Fibroblast of lung (primary cell): ENCODE measurements around the gene NOX3. TPM values are rescaled to one million over a fixed set of nuclear protein-coding genes. Genes with fewer than 3 reads are reported as not detected.

Experiments used
- DNase-seq, 2 donors: peaks; one replicate each; pipeline versions ENCODE4 v3.0.0 to v3.0.0-alpha.2; 2010; ENCODE audit warnings: low read depth in 2 of 2
- H2AFZ ChIP-seq: 2 replicates; pipeline ENCODE4 v1.5.1; 2012; ENCODE audit warnings: low read length, control low read depth, inconsistent platforms
- H3K27ac ChIP-seq: 2 replicates; pipeline ENCODE4 v1.5.1; 2011; ENCODE audit warnings: low read length, control low read depth; ENCODE audit not compliant: insufficient read depth
- H3K27me3 ChIP-seq: 2 replicates; pipeline ENCODE4 v1.5.1; 2011; ENCODE audit warnings: mild to moderate bottlenecking, low read length; ENCODE audit not compliant: control insufficient read depth, insufficient read depth
- H3K36me3 ChIP-seq: 2 replicates; pipeline ENCODE4 v1.5.1; 2011; ENCODE audit warnings: low read length; ENCODE audit not compliant: control insufficient read depth, insufficient read depth
- H3K4me1 ChIP-seq: 2 replicates; pipeline ENCODE4 v1.5.1; 2011; ENCODE audit warnings: low read length; ENCODE audit not compliant: control insufficient read depth, insufficient read depth; ENCODE audit errors: extremely low read depth
- H3K4me2 ChIP-seq: 2 replicates; pipeline ENCODE4 v1.5.1; 2011; ENCODE audit warnings: low read length, control low read depth; ENCODE audit not compliant: insufficient read depth; ENCODE audit errors: extremely low read depth
- H3K4me3 ChIP-seq, 4 experiments: fragments of 200-600 bp in 1 of 4; sonication (generic) in 1 of 4; replicated peaks in 1 of 4; 2 replicates each; pipeline ENCODE4 v1.5.1; 2011 to 2016; ENCODE audit warnings: low read length in 4 of 4, low read depth in 3 of 4, mild to moderate bottlenecking in 3 of 4, control low read depth in 2 of 4, inconsistent platforms in 1 of 4, mixed read lengths in 1 of 4; ENCODE audit not compliant: insufficient read depth in 1 of 4; ENCODE audit errors: control extremely low read depth in 1 of 4
- H3K79me2 ChIP-seq: 2 replicates; pipeline ENCODE4 v1.5.1; 2012; ENCODE audit warnings: mild to moderate bottlenecking, low read length, inconsistent platforms; ENCODE audit not compliant: control insufficient read depth, insufficient read depth
- H3K9ac ChIP-seq: 2 replicates; pipeline ENCODE4 v1.5.1; 2011; ENCODE audit warnings: mild to moderate bottlenecking, low read length, control low read depth; ENCODE audit not compliant: insufficient read depth
- H3K9me3 ChIP-seq: 2 replicates; pipeline ENCODE4 v1.5.1; 2012; ENCODE audit warnings: low read depth, low read length; ENCODE audit not compliant: control insufficient read depth, insufficient read depth
- H4K20me1 ChIP-seq: 2 replicates; pipeline ENCODE4 v1.5.1; 2011; ENCODE audit warnings: low read length; ENCODE audit not compliant: control insufficient read depth, insufficient read depth; ENCODE audit errors: extremely low read depth
- EZH2 ChIP-seq: IDR thresholded peaks from 2 replicates; pipeline ENCODE4 v1.5.1; 2012; ENCODE audit warnings: low read length, control low read depth, mild to moderate bottlenecking; ENCODE audit errors: missing control alignments
- polyA plus RNA-seq, 2 donors: library from polyadenylated mRNA; depleted of rRNA in 1 of 2; stranded (reverse) in 1 of 2; unstranded in 1 of 2; fragments of >200 nt; gene quantifications; 2 replicates each; pipeline ENCODE4 v1.2.1, GENCODE V29; 2011 to 2012; ENCODE audit warnings: missing spikeins in 1 of 2
- total RNA-seq: library from RNA; depleted of rRNA; stranded (reverse); fragments of >200 nt; gene quantifications from 2 replicates; pipeline ENCODE4 v1.2.1, GENCODE V29; 2014
- TF ChIP-seq, protein P1 (sequence below), 2 donors: IDR thresholded peaks in 1 of 2; conservative IDR thresholded peaks in 1 of 2; 1 replicate in 1 of 2; 2 replicates in 1 of 2; pipeline ENCODE4 v1.5.1; 2011 to 2012; ENCODE audit warnings: low read length in 2 of 2, control low read depth in 1 of 2, inconsistent platforms in 1 of 2, low read depth in 1 of 2, mild to moderate bottlenecking in 1 of 2

The NOX3 gene
- total and polyA plus RNA-seq, 2 donors (not counting 1 experiment from before 2014, with no cell fraction given), result not detected

GRCh38 chr6:155442562-155442961 is 13.1 kb downstream of the NOX3 start:
- Histone ChIP-seq H2AFZ (no peak overlapping the region), H4K20me1 (no peaks in the 10 kb centered on the region), H3K4me3 (no peak overlapping the region), H3K79me2 (no peaks in the 10 kb centered on the region), H3K4me2 (no peak overlapping the region), H3K9ac (no peak overlapping the region), H3K27me3 (no peaks in the 10 kb centered on the region), H3K9me3 (no peaks in the 10 kb centered on the region), H3K36me3 (no peaks in the 10 kb centered on the region), H3K4me1 (no peaks in the 10 kb centered on the region), H3K27ac (no peak overlapping the region)
- DNase-seq, result no peak
- TF ChIP-seq EZH2, result no peak
- TF ChIP-seq, protein P1, sequence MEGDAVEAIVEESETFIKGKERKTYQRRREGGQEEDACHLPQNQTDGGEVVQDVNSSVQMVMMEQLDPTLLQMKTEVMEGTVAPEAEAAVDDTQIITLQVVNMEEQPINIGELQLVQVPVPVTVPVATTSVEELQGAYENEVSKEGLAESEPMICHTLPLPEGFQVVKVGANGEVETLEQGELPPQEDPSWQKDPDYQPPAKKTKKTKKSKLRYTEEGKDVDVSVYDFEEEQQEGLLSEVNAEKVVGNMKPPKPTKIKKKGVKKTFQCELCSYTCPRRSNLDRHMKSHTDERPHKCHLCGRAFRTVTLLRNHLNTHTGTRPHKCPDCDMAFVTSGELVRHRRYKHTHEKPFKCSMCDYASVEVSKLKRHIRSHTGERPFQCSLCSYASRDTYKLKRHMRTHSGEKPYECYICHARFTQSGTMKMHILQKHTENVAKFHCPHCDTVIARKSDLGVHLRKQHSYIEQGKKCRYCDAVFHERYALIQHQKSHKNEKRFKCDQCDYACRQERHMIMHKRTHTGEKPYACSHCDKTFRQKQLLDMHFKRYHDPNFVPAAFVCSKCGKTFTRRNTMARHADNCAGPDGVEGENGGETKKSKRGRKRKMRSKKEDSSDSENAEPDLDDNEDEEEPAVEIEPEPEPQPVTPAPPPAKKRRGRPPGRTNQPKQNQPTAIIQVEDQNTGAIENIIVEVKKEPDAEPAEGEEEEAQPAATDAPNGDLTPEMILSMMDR (conservative IDR thresholded peaks at IDR 0.05 in 1 of 2, IDR thresholded peaks at IDR 0.05 in 1 of 2; ENCODE audit: low read depth in 1 of 2, low read length in 2 of 2), result no peak

- Histone ChIP-seq H2AFZ (no peak overlapping the region), H3K36me3 (no peaks in the 10 kb centered on the region), H3K27ac (no peak overlapping the region), H3K27me3 (no peaks in the 10 kb centered on the region), H4K20me1 (no peaks in the 10 kb centered on the region), H3K4me3 (no peak overlapping the region), H3K4me1 (peaks cover 2% of the 10 kb centered on the region), H3K9ac (no peak overlapping the region), H3K9me3 (no peaks in the 10 kb centered on the region), H3K79me2 (no peaks in the 10 kb centered on the region), H3K4me2 (no peak overlapping the region)
- no peak for DNase-seq
- TF ChIP-seq, protein P1 (conservative IDR thresholded peaks at IDR 0.05 in 1 of 2, IDR thresholded peaks at IDR 0.05 in 1 of 2; ENCODE audit: low read depth in 1 of 2, low read length in 2 of 2), result no peak
- no peak for TF ChIP-seq EZH2
These were observed 14.6 kb downstream of the NOX3 start for GRCh38 chr6:155441112-155441465.

- no peak for DNase-seq
- H3K79me2 ChIP-seq, result no peaks in the 10 kb centered on the region
- H3K4me1 ChIP-seq, result peaks cover 2% of the 10 kb centered on the region
- H3K9me3 ChIP-seq, result no peaks in the 10 kb centered on the region
- H4K20me1 ChIP-seq, result no peaks in the 10 kb centered on the region
- no peak overlapping the region for H3K4me3 ChIP-seq
- H3K4me2 ChIP-seq, result no peak overlapping the region
- no peak overlapping the region for H3K27ac ChIP-seq
- no peaks in the 10 kb centered on the region for H3K36me3 ChIP-seq
- H3K27me3 ChIP-seq, result no peaks in the 10 kb centered on the region
- H2AFZ ChIP-seq, result no peak overlapping the region
- TF ChIP-seq EZH2, result no peak
- TF ChIP-seq, protein P1 (conservative IDR thresholded peaks at IDR 0.05 in 1 of 2, IDR thresholded peaks at IDR 0.05 in 1 of 2; ENCODE audit: low read depth in 1 of 2, low read length in 2 of 2), result no peak
- no peak overlapping the region for H3K9ac ChIP-seq
These were observed 15.1 kb downstream of the NOX3 start for GRCh38 chr6:155440398-155441111.
